GM21737 (cell line): ENCODE measurements around the gene ZNF263.

Source experiments
- ATAC-seq: cut with Tn5 transposase; IDR thresholded peaks from one replicate; pipeline ENCODE4 v1.9.1; 2021; ENCODE audit warnings: mild to moderate bottlenecking, moderate library complexity; ENCODE audit not compliant: unreplicated experiment

ZNF263 gene

DNA sequence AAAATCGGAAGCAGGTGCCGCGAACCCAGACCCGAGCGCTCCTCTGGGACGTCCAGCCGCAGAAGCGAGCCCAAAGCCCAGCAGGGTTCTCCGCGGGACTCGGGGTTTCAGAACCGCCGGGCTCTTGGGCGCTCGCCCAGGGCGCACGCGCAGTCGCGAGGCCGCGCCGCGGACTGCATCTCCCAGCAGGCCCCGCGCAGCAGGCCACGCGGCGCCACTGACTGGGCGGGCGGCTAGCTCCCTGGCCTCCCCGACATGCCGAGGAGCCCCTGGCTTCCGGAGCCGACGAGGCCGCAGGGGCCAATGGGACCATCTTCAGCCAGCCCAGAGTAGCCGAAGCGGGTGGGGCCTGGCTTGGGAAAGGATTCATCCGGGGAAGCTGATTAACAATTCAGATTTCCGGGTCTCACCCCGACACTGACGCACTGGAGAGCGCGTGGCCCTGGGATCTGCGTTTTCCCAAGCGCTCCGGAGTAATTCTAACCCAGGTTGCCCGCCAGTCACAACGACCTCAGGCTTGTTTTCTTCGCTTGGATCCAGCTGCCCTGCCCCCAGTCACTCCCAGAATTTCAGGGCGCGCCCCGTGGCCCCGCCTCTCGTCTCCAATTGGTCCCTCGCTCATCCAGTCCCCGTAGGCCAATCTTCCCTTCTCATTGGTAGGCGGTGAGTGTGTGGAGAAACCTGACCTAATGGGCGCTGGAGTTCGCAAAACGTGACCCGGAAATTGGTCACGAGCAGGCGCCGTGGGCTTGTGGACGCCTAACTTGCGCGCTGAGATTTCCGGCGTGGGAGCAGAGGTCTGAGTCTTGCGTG lies at the start of gene ZNF263:
Gene ZNF263 (plus strand): TSS at position 762 of the 813 bp plus-strand sequence. CDS start 328 bp downstream, outside the sequence.
- ATAC-seq = peak; percentile 81

DNA sequence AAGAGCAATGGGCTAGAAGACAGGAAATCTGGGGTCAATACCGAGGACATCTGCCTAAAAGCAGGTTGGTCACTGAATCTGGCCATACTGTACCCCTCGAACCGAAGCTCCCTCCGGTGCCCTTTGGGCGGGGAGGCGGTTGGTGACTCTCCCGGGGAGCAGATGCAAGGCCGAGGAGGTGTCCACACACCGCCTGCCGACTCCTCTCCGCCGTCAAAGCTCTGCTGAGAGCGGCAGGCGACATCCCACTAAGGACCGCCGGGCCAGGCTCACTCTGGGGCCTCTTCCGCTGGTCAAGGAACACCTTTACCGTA lies 48.8 kb upstream of the ZNF263 start:
- no peak for ATAC-seq

DNA sequence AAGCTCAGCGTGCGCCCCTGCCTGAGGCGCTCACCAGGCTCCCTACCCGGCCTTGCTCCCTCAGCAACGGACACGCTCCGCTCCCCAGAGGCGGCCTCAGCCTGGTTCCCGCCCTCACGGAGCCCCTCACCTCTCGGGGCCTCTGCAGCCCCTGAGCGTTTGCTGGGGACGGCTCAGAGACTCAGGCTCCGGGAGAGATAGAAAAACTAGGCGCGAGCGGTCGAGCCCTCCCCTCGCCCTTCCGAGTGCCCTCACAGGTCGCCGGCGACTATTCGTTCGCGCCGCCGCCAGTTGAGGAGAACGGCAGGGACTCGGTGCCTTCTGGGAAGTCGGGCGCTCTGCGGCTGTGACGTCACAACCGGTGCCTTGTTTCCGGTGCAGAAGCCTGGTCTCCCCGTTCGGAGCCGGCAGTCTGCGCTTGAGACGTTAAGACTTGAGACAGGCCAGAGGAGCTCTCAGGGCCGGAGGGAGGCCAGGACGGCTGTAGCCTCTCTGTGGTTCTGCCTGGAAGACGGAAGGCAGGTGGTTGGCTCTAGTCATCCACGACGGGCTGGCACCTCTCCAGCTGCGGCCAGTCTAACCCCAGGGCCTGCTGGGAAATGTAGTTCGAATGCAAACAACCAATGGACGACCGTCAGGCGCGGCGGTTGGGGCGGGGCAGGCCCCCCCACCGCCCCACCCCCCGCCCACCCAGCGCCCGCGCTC lies 48.3 kb upstream of the ZNF263 start, which contains the start of gene ZNF200:
Gene ZNF200 (minus strand): TSS at position 302 of the 705 bp plus-strand sequence. CDS start 1,403 bp downstream, outside the sequence.
- ATAC-seq = peak; percentile 92

DNA sequence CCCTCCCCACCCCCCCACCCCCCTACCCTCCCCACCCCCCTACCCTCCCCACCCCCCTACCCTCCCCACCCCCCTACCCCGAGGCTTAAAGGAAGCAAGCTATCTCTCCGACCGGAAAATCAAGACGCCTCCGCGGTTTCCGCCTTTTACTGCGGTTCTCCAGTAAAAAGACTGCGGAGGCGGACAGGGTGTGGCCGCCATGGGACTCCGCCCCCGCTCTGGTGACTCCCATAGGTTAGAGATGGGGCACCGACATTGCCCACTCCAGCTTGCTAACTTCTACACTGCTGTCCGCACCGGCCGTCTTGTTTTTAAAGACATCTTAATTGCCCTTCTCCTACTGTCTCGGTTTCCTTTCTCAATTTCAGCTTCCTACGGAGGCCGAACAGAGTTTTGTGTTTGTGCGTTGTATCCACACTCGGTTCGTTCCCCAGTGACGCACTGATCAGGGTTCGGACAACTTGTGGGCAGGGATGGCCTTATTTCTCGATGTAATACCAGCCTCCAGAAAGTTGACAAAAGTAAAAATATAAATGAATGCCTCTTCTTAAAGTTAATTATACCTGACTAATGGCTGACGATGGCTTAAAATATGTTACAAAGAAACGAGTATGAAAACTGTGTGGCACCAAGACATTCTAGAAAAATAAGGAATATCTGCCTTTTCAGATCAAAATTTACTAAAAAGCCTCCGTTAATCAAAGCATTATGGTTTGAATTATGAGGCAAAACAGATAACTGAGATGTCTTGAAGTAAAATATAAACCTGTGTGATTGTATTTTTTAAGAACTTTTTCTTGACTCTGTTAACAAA lies 47.2 kb upstream of the ZNF263 start:
- no peak for ATAC-seq

DNA sequence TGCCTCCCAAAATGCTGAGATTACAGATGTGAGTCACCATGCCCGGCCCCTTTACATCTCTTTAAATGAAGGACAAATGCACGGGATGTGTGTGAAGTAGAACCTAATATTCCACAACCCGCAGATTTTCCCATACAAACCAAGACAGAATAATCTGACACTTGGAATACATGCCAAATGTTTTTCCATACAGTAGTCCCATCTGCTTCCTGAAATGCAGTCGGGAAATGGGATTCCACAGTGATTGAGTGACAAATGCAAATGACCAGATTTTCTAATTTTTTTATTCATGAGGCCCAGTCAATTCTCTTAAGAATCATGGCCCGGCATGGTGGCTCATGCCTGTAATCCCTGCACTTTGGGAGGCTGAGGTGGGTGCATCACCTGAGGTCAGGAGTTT lies 41.5 kb upstream of the ZNF263 start:
- ATAC-seq = no peak

DNA sequence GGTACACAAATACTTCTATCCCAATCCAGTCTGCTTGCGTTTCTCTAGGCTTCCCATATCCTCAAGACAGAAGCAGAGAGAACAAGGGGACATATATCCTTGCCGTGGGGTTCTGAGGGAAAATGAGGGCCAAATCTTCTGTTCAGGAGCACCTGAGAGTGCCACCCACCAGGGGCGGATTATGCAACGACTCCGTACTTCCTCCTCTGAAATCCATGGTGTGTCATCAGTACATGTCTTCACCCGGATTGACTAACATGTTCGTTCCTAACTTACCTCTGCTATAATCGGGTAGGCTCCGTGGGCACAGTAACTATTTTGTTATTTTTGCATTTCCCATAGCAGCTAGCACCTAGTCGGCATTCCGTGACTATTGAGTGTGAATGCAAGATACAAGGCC lies 40.6 kb upstream of the ZNF263 start:
- no peak for ATAC-seq

DNA sequence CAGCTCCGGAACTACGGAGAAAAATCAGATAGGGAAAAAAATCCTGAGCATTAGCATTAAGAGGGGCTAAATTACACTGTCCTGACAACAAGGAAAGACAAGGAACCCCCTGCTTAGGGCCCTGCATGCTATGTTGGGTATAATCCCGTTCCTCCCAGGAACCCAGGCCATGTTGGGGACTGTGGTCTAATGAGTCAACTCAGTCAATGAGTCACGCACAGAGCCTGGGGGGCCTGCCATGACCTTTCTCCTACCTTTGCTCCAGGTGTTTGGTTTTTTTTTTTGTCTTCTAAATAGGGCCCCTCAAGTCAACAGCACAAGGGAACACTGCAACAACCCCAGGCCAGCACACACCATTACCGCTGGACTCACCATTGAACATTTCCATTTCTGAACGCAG lies 39.4 kb upstream of the ZNF263 start:
- ATAC-seq = no peak

DNA sequence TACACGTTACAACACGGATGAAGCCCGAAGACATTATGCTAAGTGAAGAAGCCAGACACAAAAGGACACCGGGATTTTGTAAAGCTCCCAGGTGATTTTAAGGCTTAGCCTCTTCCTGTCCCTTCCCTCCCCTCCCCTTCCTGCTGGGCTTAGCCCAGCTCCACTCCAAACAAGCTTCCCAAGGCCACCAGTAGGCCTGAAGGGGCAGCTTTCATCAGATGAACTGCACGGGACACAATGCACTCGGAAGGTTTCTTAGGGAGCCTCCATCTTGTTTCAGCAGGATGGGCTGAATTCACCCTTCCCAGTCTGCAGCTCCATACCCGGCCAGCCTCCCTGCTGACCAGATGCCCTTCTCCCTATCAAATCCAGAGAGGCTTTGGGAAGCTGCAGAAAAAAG lies 37.3 kb upstream of the ZNF263 start:
- no peak for ATAC-seq

DNA sequence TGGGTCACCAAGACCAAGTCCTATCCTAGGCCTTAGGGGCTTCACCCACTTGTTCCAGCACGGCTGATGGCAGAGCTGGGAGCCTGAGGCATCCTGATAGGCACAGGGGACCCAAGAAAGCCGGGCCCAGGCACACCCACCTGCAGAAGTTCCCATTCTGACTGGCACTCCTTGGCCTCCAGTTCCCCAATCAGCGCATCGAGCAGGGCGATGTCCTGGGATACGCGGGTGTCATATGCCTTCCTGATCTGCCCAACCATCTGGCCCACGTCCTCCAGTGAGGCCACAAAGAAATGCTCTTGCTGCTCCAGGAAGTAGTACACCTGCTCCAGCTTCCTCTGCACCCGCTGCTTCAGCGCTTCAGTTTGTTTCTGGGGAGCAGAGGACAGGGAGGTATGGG lies 36.4 kb upstream of the ZNF263 start:
- no peak for ATAC-seq

DNA sequence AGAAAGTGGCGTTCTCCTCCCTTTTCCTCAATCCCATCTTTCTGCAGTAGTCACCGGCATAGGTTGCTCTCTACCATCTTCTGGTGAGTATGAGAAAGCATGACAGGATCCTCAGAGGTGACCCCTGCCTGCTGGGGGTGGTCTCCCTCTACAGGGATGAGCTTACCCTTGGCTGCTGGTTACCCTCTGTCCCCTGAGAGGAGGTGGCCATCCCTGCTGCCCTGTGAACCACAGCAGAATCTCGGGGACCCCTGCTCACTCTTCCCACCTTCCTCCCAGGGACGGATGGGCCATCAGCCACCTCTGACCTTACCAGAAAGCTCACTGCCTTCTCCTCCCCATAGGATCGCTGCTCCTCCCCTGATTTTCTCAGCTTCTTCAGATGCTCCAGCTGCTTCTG lies 34.7 kb upstream of the ZNF263 start:
- ATAC-seq = no peak

DNA sequence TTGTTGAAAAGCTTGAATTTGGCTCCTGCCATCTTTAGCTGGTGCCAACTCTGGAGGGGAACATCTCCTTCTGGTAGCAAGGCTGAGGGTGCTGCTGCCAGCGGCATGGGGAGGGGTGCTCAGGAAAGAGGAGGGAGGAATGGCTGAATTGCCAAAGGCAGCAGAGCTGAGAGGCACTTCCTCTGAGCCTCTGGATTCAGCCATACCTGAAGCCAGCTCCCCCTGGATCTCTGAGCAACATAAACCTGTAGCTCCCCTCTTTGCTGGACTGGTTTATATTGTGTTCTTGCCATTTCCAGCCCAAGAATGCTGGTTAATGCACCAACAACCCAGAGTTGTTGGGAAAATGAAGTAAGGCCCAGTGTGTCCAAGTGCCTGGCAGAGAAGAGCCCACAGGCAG lies 34.3 kb upstream of the ZNF263 start:
- no peak for ATAC-seq

DNA sequence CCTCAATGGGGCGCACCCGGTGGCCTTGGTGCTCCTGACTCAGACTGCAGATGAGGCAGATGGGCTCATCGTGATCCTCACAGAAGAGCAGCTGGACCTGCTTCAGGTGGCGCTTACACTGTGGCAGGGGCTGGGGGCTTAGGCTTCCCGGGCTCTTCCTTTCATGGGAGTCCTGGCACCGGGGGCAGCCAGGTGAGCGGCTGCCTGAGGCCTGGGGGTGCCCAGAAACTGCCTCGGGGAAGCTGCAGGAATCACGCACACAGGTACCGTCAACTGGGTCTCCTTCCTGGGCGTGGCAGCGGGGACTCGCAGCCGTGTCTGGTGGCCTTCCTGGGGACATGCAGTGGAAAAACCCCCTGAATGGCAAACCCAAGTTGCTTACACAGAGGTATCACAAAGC lies 33.8 kb upstream of the ZNF263 start:
- no peak for ATAC-seq

DNA sequence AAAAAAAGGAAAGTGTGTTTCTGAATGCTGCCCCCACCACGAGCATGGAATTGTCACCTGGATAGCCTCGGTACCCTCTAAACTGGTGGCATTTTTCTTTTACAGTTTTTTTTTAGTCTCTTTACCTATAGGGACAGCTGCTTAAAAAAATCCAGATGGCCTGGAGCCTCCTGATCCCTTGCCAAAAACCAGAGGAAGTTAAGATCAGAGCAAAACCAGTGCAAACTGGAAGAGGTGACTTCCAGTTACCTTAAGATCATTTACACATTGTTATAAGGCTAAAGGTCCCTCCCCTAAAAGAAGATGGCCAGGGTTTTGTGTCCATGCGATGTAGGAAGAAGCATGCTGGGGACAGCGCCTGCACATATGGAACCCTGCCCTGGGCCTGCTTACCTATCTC lies 30.3 kb upstream of the ZNF263 start:
- ATAC-seq = no peak

DNA sequence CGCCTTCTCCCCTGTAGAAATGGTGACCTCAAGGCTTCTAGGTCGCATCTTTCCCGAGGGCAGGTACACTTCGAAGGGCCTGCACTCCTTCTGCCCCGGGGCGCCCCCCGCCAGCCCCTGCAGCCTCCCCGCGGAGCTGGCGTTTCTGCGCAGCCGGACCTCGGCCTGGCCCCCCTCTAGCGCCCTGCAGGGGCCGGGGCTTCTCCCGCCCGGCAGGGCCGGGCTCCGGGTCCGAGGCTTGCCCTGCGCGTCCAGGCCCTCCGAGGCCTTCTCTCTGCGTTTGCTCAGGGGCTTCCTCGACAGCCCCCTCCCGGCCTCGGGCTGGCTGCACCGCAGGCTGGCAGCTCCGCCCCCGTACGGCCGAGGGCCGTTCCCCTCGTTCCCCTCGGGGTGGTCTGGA lies 29.0 kb upstream of the ZNF263 start:
- no peak for ATAC-seq

DNA sequence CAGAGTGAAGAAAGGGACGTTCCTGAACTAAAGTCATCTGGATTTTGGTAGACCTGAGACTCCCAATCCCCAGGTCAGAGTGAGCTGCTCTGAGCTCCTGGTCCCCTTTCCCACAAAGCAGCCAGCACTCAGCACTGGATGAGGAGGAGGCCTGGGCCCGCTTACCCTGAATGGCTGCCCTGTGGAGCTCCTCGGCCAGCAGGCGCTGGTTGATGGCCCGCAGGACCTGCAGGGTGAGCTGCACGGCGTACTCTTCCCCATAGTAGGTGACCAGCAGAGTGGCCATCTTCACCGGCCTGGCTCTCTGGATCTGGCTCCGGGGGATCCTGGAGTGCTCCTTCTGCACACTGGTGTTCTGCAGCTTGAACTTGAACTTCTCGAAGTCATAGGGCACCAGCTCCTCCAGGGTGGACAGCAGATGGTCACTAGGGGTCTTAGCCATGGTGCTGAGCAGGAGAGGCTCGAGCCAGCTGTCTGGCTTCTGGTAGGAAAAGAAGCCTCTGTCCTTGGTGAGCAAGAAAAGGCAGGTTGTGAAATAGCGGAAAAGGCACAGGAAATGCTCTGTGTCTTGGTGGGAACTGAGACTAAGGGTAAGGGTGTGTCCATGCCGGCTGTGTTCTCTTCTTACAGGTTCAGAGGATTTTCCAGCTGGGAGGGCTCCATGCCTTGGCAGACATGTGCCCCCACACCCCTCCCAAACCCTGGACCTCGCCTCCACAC lies 27.0 kb upstream of the ZNF263 start, which contains the start of gene MEFV:
Gene MEFV (minus strand): TSS at position 488 of the 720 bp plus-strand sequence. CDS start 46 bp downstream, at position 442.
- no peak for ATAC-seq

DNA sequence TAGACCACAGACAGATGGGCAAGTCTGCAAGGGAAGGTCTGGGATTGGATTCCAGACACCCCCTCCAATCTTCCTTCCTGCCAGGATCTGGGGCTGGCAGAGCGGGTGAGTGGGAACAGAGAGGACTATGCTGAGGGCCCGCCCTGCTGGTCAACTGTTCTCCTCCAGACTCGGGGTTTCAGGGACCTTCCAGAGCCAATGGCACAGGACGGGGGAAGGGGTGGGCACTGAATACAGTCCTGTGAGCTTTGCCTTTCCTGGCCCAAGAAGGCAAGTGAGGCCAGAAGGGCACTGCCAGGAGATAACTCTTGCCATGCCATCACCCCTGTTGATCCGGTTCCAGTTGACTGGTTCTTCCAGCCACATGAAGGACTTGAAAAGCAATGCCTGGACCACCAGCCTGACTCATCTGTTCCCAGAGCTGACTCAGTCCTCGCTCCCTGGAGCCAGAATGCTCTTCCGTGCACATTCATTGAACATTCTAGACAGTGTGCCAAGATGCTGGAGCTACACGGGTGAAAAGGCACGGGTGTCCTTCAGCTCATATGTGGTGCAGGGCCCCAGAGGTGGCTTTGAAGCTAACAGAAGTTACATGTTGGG lies 26.3 kb upstream of the ZNF263 start:
- ATAC-seq = no peak

DNA sequence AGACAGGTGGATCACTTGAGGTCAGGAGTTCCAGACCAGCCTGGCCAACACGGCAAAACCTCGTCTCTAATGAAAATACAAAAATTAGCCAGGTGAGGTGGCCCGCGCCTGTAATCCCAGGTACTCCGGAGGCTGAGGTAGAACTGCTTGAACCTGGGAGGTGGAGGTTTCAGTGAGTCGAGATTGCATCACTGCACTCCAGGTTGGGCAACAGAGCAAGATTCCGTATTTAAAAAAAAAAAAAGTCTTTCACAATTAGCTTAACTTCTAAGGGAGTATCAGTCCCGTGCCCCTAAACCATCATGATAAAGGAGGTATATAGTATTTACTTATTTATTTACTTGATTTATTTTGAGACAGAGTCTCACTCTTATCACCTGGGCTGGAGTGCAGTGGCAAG lies 23.5 kb upstream of the ZNF263 start:
- no peak for ATAC-seq

DNA sequence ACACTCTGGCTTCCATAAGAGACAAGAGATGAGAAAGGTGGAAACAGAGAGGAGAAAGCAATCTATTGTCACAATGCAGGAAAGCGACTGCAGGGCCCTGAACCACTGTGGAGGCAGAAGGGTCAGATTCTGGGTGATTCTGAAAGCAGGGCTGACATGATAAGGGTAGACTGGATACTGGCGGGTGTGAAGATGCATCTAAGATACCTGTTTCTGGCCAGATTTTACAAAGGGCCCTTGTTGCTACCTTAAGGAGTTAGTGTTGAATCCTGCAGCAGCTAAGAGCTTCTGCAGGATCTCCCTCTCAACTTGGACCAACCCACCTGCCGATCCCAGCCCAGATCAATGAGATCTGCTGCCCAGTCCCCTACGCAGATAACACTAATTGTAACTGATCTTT lies 20.8 kb upstream of the ZNF263 start:
- no peak for ATAC-seq

DNA sequence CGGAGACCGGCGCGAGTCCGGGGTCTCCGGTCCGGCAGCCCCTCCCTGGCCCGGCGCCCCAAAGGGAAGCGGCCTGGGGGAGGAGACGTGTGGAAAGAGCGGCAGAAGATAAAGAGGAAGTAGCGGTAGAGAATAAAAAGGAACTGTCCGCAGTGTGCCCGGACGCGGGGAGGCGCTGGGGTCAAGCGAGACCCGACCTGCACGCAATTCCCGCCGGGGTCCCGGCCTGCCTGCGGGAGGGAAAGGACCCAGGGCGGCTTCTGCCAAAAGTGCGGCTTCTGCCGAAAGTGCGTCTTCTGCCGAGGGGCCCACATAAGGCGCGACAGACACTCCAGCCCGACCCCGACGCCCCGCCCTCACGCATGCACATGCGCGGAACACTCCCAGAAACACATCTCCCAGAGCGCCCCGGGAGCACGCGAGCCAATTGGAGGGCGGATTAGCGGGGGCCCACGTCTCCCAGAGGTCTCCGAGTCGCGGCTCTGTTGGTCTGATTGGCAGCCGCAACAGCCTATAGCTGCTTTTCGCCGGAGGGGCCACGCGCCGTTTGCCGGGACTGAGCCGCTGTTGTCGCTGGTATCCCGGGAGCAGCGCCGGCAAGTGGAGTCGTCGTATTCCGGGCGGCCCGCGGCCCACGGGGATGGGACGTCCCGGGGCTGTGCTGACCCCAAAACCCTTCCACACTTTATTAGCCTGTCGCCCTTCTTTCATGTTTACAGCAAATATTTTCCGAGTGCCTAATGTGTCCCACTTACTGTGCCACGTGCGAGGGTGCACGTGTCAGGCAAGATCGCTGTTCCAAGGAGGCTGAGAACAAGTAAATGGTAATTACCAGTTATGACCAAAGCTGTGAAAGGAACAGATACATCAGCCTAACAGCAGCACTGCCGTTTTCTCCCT lies 18.9 kb upstream of the ZNF263 start:
- ATAC-seq = peak; percentile 76
